CD4-positive, alpha-beta T cell treated with Interleukin-2 at 100 ng/mL for 4 hours (primary cell): Measurements from ENCODE around the gene NKX6-2.
"Not testable (repeated sequence)": the region's sequence is repeated elsewhere in the genome, so short reads cannot be mapped to it uniquely, and the experiment has no call there.

ENCODE experiments used
- DNase-seq: peaks from one replicate; pipeline ENCODE4 v3.0.0-alpha.2; 2020; ENCODE audit warnings: low spot score

The NKX6-2 gene

DNA sequence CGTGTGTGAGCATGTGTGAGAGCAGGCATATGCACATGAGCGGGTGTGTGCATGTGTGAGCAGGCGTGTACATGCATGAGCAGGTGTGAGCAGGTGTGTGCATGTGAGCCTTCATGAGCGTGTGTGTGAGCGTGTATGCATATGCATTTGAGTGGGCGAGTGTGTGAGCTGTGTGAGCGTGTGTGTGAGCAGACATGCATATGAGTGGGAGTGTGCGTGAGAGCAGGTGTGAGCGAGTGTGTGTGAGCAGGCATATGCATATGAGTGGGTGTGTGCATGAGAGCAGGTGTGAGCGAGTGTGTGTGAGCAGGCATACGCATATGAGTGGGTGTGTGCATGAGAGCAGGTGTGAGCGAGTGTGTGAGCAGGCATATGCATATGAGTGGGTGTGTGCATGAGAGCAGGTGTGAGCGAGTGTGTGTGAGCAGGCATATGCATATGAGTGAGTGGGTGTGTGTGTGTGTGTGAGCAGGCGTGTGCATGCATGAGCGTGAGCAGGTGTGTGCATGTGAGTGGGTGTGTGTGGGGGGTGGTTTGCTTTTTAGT lies 30.7 kb downstream of the NKX6-2 start:
- no peak for DNase-seq

DNA sequence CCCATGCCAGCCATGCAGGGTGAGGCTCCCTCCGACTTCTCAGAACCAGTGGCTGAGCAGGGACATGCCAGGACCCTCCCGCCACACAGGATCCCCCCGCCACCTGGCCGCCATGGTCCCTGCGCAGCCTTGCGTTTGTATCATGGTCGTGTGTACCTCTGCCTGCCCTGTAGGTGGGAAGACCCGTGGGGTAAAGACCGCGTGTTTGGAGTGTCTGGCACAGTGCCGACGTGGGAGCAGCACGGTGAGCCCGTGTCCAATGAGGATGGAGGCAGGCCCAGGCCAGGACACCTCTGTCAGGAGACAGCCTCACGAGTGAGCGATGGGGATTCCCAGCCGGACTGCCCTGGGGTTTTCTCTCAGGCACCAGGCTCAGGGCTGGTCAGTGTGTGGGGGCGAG lies 31.9 kb downstream of the NKX6-2 start:
- no peak for DNase-seq

DNA sequence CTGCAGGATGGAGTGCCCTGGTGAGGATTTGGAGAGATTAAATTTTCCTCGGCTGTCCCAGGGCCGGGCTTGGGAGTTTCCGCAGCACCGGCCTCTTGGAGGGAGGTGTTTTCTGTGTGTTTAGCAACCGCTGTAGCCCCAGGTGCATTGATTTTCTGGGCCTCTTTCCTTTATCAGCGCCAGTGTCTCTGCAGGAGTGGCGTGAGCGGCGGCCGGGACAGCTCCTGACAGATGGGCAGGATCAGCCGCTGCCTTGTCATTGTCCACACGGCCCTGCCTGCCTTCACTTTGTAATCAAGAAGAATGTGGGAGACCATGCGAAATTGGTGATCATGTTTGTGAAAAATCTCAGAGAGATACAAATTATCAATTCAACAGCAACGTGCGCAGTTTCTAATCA lies 32.4 kb downstream of the NKX6-2 start:
- DNase-seq: no peak

DNA sequence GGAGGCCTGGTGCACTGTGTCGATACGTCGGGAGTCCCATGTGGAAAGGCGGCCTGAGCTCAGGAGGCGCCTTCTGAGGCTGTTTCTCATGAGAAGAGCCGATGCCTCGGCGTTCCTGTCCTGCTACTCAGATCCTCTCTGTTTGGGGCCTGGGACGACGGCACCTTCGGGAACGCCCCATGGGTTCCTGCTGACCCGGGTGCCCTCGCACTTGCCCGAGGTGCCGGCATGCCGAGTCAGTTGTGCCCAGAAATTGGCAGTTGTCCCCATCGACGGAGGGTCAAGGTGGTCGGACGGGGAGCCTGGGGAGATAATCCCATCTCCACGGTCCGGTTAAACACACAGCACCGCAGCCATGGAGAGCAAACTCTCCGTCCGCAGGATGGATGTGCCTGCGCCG lies 33.0 kb downstream of the NKX6-2 start:
- no peak for DNase-seq

DNA sequence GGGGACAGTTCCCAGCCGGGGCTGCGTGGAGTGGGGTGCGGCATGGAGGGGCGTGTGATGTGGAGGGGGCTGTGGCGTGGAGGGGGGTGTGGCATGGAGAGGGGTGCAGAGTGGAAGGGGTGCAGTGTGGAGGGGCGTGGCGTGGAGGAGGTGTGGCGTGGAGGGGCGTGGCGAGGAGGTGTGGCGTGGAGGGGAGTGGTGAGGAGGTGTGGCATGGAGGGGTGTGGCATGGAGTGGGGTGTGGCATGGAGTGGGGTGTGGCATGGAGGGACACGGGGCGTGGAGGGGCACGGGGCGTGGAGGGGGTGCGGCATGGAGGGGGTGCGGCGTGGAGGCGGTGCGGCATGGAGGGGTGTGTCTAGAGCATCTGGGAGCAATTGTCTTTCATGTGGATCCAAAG lies 33.6 kb downstream of the NKX6-2 start:
- no peak for DNase-seq

DNA sequence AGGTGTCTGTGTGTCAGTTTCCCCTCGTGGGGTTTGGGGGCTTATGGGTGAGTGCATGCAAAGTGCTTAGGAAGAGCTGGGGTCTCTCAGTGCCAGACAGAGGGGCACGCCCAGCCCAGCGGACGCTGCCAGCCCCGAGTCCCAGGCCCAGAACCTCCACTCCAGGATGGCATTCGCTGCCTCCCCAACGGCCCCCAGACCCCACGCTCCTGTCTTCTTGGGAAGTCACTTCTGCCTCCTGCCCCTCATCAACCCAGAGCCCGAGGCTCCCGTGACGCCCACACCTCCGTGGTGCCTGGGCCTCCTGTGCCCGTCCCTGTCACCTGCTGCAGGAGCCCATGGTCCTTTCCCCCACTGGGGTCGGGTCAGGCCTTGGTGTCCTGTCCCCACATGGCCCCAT lies 35.0 kb downstream of the NKX6-2 start:
- DNase-seq: no peak

DNA sequence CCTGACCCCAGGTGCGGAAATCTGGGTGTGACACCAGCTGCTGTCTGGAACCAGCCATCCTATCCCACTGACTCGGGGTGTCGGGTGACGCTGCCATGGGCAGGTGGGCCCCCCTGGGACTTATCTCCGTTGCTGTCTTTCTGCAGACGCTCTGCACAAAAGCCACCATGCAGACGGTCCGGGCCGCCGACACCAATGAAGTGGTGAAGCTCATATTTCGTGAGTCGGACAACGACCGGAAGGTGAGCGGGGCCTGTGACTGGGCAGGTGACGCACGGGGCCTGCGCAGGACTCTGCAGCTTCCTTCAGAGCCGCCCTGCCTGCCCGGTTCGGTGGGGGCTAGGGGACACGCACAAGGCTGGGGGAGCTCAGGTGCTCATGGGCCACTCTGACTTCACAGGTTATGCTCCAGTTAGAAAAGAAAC lies 36.6 kb downstream of the NKX6-2 start:
- no peak for DNase-seq

DNA sequence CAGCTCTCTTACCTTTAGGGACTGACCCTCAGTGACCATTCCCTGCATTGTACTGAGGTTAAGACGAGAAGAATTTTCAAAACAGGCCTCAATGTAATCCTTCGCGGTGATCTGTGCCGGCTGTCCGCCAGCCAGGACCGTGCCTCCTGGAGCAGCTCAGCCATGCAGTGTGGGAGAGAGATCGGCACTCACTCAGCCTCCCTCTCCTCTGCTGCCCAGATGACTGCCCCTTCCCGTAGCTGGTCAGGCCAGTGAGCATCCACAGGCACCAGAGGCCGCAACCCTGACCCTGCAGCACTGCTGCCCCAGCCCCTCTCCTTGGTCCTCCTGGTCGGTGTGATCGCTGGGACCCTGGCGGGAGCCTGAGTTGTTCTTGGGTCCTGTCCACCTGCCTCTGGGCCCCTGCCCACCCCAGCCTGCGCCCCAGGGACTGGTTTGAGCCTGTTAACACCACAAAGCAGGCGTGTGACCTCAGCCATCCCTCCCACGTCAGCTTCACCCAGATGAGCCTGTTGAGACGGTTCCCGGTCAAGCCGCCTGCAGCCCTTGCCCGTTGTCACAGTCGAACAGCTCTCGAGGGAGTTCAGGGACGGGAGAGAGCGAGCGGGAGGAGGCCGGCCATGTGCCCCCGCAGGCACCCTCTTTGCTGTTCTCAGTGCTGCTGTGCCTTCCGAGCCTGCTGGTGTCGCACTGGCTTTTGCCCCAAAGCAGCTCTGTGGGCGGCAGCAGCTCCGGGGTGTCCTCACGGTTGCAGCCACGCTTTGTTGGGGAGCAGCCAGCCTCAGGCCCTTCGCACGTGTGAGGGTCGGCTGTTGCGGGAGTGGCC lies 37.2 kb downstream of the NKX6-2 start:
- DNase-seq: no peak

DNA sequence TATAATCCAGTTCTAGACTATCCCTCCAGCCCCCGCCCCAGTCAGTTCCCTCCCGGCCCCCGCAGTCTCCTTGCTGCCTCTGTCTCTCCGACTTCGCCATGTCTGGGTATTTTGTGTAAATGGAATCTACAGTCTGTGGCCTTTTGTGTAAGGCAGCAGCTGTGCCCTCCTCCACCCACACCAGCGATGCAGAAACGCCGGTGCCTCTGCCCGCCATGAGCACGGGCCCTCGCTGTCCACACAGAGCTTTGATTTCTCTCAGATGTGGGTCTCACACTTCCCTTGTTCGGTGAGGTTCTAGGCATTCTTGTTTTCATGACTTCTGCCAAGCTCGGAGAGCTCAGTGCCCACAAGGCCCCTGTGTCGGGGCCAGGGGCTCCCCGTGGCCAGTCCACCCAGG lies 37.8 kb downstream of the NKX6-2 start:
- DNase-seq: no peak

DNA sequence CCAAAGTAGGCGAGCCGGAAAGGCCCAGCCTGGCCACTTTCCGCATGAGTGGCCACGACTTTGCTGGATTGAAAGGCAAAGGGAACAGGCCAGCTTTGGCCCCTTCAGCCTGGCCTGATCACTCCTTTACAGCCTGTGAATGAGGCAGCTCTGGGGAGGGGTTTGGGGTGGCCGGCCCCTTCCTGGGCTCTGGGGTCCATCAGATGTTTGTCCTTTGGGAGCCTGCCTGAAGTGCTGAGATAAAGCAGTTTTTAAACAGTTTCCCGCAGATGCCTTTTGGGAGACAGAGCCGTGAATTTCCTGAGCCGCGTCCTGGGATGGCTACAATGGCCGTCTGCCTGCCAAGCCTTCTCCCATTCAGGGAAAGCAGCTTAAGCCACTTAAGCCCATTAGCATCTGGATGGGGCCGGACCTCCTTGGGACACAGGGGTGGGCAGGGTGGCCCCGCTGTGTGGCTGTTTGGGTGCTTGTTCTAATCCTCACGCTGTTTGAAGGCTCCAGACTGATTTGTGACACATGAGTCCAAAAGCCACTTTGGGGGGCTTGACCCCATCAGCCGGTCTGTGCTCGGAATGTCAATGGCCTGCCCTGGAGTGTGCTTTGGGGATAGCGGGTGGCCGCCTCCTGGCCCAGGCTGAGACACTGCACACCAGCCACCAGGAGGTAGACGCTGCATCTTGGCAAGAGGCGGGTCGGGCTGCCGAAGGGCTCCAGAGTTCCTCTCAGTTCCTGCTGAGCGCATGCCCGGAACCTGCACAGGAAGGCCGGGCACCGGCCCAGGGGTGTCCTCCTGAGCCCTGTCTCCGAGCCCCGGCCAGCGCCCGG lies 38.9 kb downstream of the NKX6-2 start:
- DNase-seq: no peak

DNA sequence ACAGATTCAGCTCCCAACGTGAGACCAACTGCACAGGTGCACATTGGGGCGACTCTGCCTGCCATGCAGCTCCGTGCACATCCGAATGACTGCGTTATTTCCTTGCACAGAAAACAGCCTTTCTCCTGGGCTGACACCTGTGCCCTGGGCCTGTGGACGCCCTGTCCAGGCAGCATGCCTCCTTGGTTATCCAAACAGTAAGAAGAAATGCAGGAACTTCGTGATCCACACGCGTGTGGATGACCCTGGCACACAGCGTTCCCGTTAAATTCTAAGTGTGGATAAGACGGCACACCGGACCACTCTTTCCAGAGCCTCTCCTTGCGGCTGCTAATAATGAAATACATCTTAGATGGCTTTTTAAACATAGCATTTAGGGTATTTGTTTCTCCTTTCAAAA lies 39.6 kb downstream of the NKX6-2 start:
- no peak for DNase-seq

DNA sequence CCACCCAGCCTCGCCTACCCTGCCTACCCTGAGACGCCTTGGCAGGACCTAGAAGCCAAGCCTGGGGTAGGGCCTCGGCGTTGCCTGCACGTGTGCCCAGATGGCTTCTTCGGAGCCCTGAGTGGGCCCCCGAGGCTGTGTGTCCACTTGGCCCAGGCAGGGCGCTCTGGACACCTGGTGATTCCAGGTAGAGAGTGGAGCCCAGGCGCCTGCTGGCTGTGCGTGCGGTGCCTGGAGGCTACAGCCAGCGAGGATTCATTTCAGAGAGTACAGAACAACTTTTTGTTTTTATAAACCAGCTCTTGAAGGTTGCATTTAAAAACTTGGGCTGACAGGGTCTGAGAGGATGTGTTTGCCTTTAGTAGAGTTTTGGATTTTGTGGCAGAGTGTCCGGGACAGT lies 40.0 kb downstream of the NKX6-2 start:
- no peak for DNase-seq

DNA sequence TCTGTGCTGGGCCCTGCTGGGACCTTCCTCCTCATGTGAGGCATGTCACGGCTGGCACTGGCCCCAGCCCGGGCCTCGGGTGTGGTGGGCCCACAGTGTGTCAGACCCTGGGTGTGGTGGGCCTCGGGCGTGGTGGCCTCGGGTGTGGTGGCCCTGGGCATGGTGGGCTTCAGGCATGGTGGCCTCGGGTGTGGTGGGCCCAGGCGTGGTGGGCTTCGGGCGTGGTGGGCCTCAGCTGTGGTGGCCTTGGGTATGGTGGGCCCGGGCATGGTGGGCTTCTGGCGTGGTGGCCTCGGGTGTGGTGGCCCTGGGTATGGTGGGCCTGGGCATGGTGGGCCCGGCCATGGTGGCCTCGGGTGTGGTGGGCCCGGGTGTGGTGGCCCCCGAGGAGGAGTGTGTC lies 40.4 kb downstream of the NKX6-2 start:
- DNase-seq: no peak

DNA sequence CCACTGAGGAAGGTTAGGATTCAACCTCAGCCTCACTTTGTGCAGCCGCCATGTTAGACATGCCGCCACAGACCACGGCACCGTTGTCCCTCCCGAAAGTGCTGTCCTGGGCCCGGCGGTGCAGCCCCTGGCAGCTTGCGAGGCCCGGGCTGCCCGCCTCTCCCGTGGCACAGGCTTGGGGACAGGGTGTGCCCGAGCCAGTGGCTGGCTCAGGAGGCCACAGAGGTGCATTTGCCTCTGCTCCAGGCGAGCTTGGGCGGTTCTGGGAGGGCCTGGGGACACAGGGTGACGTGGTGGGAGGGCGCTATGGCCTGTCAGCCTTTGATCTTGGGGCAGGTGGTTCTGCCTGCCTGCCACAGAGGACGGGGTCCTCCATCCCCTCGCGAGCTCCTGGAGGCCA lies 41.1 kb downstream of the NKX6-2 start:
- no peak for DNase-seq

DNA sequence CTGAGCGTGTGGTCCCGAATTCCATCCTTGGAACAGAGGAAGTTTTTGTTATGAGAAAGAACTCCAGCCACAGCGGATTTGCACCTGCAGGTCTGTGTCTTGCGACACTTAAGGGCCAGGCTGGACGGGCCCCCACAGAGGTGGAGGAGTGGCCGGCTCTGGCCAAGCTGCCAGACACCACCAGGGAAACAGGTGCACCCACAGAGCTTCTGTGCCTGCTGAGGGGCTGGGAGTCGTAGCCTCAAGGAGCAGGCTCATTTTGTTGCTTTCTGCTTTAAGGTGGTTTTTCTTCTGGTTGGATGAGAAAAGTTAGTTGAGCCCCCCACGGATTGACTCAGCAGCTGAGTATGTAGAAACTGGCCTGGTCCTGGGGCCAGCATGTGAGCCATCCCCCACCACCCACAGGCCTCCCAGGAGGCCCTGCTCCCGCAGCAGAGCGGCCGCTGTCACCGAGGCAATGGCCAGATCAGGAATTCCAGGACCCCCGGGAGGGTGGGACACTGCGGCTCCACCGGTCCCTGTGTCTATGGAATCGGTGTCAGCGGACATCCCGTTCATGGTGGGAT lies 41.9 kb downstream of the NKX6-2 start:
- no peak for DNase-seq

DNA sequence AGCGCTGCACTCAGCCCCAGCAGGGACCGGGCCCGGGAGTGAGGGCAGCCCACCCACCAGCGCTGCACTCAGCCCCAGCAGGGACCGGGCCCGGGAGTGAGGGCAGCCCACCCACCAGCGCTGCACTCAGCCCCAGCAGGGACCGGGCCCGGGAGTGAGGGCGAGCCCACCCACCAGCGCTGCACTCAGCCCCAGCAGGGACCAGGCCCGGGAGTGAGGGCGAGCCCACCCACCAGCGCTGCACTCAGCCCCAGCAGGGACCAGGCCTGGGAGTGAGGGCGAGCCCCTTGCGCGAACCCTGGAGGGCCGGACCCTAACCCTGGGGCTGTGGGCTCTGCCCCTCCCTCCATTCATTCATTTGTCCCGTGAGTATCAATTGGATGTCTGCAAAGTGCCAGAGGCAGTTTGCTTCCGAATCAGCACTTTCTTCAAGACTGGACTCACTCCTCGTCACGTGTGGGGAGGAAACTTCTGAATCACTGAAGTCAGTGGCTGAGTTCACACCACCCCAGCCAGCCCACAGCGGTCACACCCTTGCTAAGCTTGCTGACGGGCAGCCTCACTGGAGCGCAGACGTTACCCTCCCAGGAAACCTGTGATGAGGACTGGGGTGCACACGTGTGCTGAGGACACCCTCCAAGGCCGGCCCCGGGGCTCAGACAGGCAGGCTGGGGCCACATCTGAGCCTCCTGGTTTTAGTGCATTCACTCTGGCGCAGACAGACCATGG lies 42.6 kb downstream of the NKX6-2 start:
- not testable (repeated sequence) for DNase-seq

DNA sequence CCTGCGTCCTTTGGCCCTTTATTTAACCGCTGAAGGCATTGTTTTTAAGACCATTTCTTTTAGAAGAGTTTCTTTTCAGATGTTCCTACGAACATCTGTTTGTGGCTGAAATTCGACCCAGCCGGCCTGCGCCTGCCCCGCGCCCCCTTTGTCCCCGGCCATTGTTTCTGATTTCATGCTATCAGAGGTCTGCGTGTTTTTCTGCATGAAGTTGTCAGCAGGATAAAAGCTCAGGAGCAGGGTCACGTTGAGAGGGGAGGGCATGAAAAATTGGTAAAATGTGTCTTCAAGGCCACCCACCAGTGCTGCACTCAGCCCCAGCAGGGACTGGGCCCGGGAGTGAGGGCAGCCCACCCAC lies 43.1 kb downstream of the NKX6-2 start:
- no peak for DNase-seq

DNA sequence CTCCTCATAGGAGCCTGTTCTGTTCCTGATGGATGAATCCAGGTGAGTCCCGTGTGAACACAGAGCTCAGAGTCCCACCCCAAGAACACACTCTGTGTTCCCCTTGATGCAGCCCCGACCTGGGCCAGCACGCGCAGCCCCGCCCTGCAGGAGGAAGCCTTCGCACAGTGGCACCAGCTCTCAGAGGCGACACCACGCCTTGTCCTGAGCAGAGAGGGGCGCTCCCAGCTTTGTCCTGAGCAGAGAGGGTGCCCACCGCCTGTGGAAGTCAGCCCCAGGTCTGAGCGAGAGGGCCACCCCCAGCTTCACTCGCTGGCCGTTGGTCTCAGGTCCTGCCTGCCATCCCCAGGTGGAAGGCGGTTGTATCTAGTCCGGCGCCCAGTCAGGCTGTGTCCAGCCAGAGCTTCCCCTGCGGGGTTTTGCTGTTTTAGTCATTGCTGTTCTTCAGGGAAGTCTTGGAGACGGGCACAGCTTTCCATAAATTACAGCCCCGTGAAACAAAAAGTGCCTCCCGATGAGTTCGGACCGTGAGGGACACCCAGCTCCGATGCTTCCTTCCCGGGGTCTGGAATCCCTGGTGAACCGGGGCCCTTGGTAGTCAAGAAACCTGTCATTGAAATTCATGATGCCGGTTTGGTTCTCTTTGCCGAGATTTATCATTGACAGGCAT lies 43.6 kb downstream of the NKX6-2 start:
- DNase-seq: no peak

DNA sequence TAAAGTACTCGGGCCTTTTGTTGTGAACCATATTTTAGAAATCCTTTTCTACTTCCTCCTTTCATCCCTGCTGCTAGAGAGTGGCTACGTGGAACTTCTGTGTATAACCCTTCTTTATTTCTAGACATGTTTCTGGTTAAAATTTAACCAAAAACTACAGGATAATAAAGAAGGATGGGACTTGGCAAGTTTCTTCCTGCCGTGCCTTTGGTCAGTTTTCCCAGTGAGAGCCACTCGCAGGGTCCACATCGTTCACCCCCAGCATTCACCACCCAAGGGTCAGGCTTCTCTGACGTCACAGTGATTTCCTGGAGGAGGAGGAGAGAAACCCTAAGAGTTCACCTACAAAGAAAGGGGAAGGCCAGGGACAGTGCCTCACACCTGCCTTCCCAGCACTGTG lies 45.4 kb downstream of the NKX6-2 start:
- no peak for DNase-seq

DNA sequence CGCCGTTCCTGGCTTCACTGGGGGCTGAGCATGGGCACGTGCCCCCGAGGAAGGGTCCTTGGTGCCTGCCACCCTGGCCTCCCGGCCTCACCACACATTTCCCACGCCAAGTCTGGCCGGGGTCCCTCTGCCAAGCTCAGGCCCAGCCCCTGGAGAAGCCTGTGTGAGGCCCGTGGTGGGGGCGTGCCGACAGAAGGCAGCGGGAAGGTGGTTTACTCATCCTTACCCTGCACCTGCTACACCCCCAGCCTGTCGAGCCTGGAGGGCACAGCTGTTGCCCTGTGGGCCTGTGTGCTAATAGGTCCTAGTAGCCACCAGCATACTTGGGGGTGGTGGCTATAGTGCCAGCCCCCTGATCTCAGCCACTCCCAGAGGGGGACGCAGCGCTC lies 46.7 kb downstream of the NKX6-2 start:
- DNase-seq: no peak

DNA sequence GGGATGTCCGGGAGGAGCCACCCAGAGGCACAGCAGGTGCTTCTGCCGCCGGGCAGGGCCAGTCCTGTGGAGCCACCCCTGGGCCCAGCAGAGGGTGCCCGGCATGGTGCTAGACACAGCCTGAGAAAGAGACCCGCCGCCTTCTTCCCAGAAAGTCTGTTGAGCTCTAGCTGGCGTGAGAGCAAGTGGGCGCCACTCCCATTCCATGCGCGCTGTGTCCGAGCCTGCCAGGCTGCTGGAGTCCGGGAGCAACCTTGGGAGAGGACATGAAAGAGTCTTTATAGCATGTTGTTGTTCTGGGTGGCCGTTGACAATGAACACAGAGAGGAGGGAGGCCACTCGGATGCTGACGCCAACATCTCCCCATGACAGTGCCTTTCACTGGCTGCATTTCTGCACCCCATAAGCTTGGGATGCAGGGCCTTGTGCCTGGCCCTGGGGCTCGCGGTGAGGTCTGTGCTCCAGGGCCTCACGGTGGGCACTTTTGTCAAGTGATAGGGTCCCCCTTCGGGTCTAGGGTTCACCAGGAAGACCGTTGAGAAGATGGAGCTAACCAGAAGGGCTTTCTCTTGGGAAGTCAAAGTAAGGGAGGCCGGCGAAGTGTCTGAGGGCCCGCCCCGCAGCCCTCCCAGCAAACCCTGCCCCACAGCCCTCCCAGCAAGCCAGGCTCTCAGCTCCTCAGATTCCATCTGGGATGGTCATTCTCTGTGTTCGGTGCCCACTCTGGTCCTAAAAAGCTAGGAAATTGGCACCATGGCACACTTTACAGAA lies 47.3 kb downstream of the NKX6-2 start:
- no peak for DNase-seq
